ENCODE data around the gene KCNQ5. TPM values are rescaled to one million over a fixed set of nuclear protein-coding genes. Genes with fewer than 3 reads are reported as not detected.

KCNQ5 gene
- total RNA-seq, 2 experiments from 2014 or later = 2.1 to 2.5 TPM

DNA sequence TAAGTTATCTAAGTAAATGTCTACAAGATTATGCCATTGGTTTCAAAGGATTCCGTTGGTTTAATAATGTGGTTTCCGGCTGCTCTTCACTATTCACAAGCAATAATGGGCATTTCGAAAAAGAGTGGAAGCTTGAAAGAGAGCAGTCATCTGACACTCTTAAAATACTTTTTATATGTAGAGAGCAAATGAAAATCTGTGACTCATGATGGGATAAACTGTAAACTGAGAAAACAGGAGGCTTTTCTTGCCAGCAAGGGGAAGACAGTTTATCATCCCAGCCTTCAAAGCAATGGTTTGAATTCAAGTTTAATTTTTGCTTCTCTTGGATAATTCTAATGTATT, 457.7 kb downstream of the KCNQ5 start:
- no peaks in the 10 kb centered on the region for H3K9me3 Mint-ChIP-seq
- H3K36me3 ChIP-seq (ENCODE audit: insufficient read depth, low read length) = no peaks in the 10 kb centered on the region
- CTCF ChIA-PET = no interaction called here

GRCh38 chr6:73079978-73080377, 458.1 kb downstream of the KCNQ5 start:
- H3K27ac ChIP-seq (ENCODE audit: low read depth in 1 of 2, low read length in 2 of 2) = no peak overlapping the region
- no peaks in the 10 kb centered on the region for H3K27me3 ChIP-seq (ENCODE audit: control insufficient read depth in 1 of 2, insufficient read depth in 2 of 2, low read length in 2 of 2)
- ChIA-PET POLR2A (no interaction called here), CTCF (no interaction called here)
- no peaks in the 10 kb centered on the region for H3K9me3 ChIP-seq (ENCODE audit: control insufficient read depth in 1 of 2, insufficient read depth in 1 of 2, low read length in 2 of 2)
- no peaks in the 10 kb centered on the region for H3K9me3 Mint-ChIP-seq
- TF ChIP-seq, protein P1, sequence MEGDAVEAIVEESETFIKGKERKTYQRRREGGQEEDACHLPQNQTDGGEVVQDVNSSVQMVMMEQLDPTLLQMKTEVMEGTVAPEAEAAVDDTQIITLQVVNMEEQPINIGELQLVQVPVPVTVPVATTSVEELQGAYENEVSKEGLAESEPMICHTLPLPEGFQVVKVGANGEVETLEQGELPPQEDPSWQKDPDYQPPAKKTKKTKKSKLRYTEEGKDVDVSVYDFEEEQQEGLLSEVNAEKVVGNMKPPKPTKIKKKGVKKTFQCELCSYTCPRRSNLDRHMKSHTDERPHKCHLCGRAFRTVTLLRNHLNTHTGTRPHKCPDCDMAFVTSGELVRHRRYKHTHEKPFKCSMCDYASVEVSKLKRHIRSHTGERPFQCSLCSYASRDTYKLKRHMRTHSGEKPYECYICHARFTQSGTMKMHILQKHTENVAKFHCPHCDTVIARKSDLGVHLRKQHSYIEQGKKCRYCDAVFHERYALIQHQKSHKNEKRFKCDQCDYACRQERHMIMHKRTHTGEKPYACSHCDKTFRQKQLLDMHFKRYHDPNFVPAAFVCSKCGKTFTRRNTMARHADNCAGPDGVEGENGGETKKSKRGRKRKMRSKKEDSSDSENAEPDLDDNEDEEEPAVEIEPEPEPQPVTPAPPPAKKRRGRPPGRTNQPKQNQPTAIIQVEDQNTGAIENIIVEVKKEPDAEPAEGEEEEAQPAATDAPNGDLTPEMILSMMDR (IDR thresholded peaks at IDR 0.05) = no peak
- ATAC-seq (ENCODE audit: poor library complexity) (no peak), DNase-seq (no peak)
- H3K27ac Mint-ChIP-seq = no peak overlapping the region
- no peaks in the 10 kb centered on the region for H3K4me1 ChIP-seq (ENCODE audit: insufficient read depth, low read length)
- H3K36me3 Mint-ChIP-seq (ENCODE audit: low read depth) = no peaks in the 10 kb centered on the region
- intact Hi-C loops (cut with DNase I, micrococcal nuclease) = no loop called here
- no peak overlapping the region for H3K4me3 Mint-ChIP-seq
- H3K36me3 ChIP-seq (ENCODE audit: insufficient read depth, low read length) = no peaks in the 10 kb centered on the region
- no peak overlapping the region for H3K4me3 ChIP-seq (ENCODE audit: low read length)
- H3K4me1 Mint-ChIP-seq (ENCODE audit: low read depth) = no peaks in the 10 kb centered on the region
- H3K27me3 Mint-ChIP-seq = no peaks in the 10 kb centered on the region

More for the DNA sequence above, 457.7 kb downstream of the KCNQ5 start:
- Histone ChIP-seq H3K4me1 (ENCODE audit: insufficient read depth, low read length) (no peaks in the 10 kb centered on the region), H3K27me3 (ENCODE audit: control insufficient read depth in 1 of 2, insufficient read depth in 2 of 2, low read length in 2 of 2) (no peaks in the 10 kb centered on the region), H3K4me3 (ENCODE audit: low read length) (no peak overlapping the region), H3K9me3 (ENCODE audit: control insufficient read depth in 1 of 2, insufficient read depth in 1 of 2, low read length in 2 of 2) (no peaks in the 10 kb centered on the region), H3K27ac (ENCODE audit: low read depth in 1 of 2, low read length in 2 of 2) (no peak overlapping the region)
- POLR2A ChIA-PET = no interaction called here
- H3K4me1 Mint-ChIP-seq (ENCODE audit: low read depth) = no peaks in the 10 kb centered on the region
- intact Hi-C loops (cut with DNase I, micrococcal nuclease) = no loop called here
- TF ChIP-seq, protein P1 (IDR thresholded peaks at IDR 0.05) = no peak
- ATAC-seq (ENCODE audit: poor library complexity) (no peak), DNase-seq (no peak)
- no peak overlapping the region for H3K27ac Mint-ChIP-seq
- H3K4me3 Mint-ChIP-seq = no peak overlapping the region
- H3K27me3 Mint-ChIP-seq = no peaks in the 10 kb centered on the region
- H3K36me3 Mint-ChIP-seq (ENCODE audit: low read depth) = no peaks in the 10 kb centered on the region

- no peaks in the 10 kb centered on the region for H3K27me3 Mint-ChIP-seq
- CTCF ChIA-PET = no interaction called here
These were observed 460.1 kb downstream of the KCNQ5 start for GRCh38 chr6:73081955-73082354.

More at GRCh38 chr6:73081955-73082354, 460.1 kb downstream of the KCNQ5 start:
- ATAC-seq (ENCODE audit: poor library complexity) (no peak), DNase-seq (no peak)
- no peaks in the 10 kb centered on the region for H3K27me3 ChIP-seq (ENCODE audit: control insufficient read depth in 1 of 2, insufficient read depth in 2 of 2, low read length in 2 of 2)
- H3K4me3 ChIP-seq (ENCODE audit: low read length) = no peak overlapping the region
- Mint-ChIP-seq H3K9me3 (peaks cover under 1% of the 10 kb centered on the region), H3K4me1 (ENCODE audit: low read depth) (no peaks in the 10 kb centered on the region), H3K4me3 (no peak overlapping the region), H3K27ac (no peak overlapping the region), H3K36me3 (ENCODE audit: low read depth) (no peaks in the 10 kb centered on the region)
- POLR2A ChIA-PET = interaction anchor here (0.7 kb wide), 1 partner anchor 672 kb away, joined by 3 read pairs; no protein-coding TSS in a partner anchor
- no peak overlapping the region for H3K27ac ChIP-seq (ENCODE audit: low read depth in 1 of 2, low read length in 2 of 2)
- H3K9me3 ChIP-seq (ENCODE audit: control insufficient read depth in 1 of 2, insufficient read depth in 1 of 2, low read length in 2 of 2) = no peaks in the 10 kb centered on the region
- intact Hi-C loops (cut with DNase I, micrococcal nuclease) = no loop called here
- TF ChIP-seq, protein P1 (IDR thresholded peaks at IDR 0.05) = no peak
- no peaks in the 10 kb centered on the region for H3K36me3 ChIP-seq (ENCODE audit: insufficient read depth, low read length)
- no peaks in the 10 kb centered on the region for H3K4me1 ChIP-seq (ENCODE audit: insufficient read depth, low read length)

All from CD4-positive, alpha-beta T cell (primary cell).